Left forelimb (tissue), 1 donor: Measurements from ENCODE around the gene SCN7A.
A peak's percentile ranks its signal among the peaks of the same experiment; 100 is the strongest.
"Not testable (repeated sequence)": the region's sequence is repeated elsewhere in the genome, so short reads cannot be mapped to it uniquely, and the experiment has no call there.

ENCODE experiments used
- DNase-seq: peaks from one replicate; pipeline ENCODE4 v3.0.0-alpha.2; 2018; ENCODE audit warnings: low spot score

The SCN7A gene

DNA sequence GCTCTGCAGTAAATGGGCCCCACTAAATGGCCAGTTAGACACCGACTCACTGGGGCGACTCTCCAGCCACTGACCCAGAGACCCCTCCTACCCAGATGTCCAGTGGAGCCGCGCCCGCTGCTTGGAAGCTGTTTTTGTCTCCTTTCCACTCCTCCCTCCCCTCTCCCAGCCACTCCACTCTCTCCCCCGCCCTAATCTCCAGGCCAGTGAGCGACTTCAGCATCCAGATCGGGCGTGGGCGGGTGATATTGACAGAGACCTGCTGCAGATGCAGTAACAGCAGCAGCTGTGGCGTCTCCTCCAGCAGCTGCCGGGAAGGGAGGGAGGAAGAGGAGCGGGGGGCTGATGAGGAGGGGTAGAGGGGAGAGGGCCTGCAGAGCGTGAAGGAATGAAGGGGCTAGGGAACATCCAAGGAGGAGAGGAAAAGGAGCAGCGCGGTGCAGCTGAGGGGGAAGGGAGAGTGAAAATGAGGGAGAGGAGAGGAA lies at the start of gene SCN7A:
TSS of gene SCN7A (minus strand) at position 110 of the 485 bp plus-strand sequence. CDS start 16,553 bp downstream, outside the sequence.
- DNase-seq: peak; percentile 88

DNA sequence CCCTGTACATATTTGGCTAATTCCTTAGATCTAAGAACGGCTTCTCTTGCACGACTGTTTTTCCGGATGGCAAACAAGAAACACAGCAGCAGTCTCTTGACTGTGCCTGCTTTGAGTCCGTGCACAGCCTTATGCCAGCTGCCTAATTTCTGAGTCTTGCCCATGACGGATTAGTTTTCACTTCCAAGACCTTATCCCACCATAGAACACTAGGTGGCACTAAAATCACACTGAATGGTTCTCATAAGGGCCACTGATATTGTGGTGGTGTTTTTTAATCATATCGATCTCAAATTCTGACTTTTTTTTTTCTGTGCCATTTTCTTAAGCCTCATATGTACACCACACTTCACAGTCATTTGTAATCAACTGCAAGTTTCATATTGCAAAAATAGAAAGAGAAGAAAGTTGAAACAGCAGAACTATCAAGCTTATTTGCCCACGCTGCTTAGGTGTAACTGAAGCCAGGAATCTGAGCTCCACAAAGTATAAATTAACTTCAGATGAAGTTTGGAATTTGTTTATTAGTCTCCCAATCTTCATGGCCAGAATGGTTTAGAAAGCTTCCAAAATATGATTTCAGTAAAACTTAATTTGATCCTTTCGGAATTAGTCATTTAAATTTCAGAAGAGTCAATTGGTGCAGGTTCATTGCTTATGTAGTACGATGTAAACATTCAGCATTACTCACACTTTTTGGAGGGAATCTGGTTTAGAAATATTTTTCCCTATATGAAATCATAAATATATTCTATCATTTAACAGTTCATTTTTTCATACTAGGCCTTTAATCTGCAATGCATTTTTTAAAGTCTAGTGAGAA lies 45.5 kb upstream of the SCN7A start:
- DNase-seq: no peak

DNA sequence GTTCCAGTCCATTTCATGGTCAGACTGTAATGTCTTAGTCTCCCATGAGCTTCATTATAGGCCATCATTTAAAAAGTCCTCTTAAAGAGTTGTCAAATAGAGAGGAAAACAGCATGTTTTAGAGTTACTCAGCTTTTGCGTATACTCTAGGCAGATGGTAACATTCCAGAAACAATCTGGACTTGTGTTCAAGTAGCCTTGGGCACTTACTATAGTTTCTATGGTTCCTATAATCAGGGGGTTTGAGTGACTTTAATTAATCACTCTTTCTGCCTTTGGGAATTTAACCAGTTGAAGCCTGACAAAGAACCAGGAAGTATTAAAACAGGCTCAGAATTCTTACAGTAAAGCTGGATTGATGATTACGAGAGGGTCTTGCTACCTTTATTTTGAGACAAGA lies 42.1 kb upstream of the SCN7A start:
- no peak for DNase-seq

DNA sequence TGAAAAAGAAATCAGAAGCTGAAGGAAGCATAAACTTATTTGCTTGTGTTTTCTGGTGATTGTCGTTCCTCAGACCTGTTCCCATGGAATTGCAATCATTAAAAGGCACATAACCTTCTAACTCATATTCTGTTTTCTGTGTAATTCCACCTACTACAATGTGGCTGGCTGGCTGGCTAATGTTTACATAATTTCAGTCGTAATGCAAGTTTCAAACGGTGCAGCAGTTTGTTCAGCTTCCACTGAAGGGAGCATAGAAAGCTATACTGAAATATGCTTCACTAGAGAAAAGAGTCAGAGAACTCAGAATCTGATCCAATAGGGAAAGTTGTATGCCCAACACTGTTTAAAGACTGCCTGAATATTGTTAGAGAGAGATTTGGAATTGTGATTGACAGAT lies 27.1 kb upstream of the SCN7A start:
- DNase-seq: no peak

DNA sequence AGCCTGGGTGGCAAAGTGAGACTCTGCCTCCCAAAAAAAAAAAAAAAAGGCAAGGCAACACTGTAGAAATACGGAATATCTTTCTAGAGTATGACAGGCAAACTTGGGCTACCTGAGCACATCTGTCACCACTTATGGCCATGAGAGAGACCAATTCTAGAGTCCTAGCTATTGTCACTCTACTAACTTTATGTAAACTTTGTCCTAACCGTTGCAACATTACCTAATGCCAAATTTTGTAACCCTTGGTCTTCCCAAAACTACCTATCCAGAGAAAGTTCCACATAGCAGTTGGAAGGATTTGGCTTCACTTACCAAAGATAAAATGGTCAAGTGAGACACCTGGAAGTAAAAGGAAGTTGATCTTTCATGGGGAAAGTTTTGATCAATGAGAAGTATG lies 26.6 kb upstream of the SCN7A start:
- DNase-seq: no peak

DNA sequence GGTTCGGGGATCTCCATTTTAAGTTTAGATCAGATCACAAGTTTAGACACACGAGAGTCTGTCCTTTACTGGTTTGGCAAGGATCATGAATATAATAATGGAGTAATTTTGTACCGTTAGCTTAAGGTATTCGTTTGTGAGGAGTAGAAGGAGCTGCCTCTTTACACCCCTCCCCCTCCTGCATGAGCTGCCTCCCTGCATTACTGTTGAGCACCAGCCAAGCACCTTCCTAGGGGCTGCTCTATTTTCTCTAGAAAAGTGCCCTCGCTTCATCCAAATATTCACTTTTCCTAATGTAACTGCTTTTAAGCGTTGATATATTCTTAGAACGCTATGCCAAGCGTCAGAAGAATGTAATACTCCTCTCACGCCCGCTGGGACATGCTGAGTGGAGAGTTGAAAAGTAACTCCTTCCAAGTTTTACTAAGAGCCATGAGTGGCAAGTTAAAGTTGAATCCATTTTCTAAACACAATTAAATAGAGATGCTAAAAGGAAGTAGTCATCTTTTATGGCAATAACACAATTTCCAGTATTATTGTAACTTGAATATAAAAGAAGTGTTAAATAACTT lies 25.4 kb upstream of the SCN7A start:
- no peak for DNase-seq

DNA sequence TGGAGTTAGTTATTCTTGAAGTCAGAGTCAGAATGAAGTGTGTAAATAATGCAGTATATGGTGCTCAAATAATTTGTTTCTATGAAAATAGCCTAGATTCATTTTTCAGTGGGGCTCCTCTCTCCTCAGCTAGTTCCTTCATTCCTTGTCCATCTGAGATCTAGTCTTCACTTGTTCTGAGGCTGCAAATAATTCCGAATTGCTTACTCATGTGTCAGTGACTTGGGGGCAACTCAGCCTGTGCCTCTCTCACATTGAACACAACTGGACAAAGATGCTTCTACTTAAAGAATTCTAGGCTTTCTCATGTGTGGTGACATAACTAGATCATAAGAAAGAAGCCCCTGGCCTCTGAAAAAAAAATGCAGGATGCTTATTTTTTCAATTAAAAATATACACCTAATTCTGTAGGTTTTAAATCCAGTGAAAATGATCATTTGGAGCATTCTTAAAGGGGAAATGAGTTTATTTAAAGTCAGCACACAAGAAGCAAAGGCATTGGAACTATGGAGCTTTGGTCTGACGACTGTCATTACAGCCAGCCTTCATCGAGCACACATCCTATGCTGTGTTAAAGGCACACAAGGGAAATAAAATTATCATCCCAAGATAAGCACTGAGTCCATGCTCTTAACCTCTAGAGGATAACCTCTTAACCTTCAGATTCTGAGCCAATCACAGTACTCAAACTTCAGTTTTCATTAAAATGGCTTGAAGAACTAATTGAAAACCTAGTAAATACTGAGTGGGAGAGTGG lies 24.8 kb upstream of the SCN7A start:
- DNase-seq: no peak

DNA sequence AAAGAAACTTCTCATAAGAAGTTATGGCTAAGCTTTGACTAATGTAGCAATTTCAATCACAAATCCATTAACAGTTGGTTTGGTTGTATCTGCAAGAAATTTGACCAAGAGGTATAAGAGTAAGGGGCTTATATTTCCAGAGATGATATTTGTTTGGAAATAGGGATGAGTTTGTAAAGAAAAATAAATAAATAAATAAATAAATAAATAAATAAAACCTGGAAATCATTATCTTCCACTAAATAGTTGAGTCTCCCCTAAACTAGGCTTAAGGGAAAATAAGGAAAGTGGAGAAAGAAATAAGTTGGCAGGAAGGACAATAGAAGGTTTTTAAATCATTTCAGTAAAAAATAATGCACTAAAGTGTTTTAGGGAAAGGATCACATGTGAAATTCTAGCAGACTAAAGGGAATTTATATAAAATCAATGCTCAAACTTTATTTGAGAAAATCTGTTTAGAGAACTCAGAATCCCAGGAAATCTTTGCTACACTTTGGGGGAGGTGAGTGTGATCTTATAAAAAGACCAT lies 23.5 kb upstream of the SCN7A start:
- DNase-seq: no peak

DNA sequence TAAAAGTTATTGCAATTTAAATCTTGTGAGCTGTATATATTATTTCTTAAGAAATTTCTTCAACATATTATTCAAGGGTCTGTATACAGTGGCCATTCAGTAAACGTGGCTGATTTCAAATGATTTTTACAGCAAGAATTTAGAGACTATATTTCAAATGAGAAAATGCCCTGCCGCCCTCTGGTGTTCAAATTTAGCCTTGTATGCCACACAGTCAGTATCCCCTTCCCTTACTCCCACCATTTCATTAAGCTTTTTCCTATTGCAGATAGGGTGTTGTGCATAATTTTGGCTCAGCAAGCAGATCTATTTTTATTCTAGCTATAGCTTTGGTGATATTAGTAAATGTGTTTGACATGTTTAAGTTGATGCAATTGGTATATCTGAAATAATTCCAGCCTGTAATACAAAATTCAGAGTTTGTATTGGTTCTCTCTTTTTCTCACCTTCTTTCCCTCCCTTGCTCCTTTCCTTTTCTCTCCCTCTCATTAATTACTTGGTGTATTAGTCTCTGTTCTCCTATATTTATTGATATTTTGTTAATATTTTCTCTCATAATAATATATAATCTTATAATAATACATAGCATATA lies 22.8 kb upstream of the SCN7A start:
- no peak for DNase-seq

DNA sequence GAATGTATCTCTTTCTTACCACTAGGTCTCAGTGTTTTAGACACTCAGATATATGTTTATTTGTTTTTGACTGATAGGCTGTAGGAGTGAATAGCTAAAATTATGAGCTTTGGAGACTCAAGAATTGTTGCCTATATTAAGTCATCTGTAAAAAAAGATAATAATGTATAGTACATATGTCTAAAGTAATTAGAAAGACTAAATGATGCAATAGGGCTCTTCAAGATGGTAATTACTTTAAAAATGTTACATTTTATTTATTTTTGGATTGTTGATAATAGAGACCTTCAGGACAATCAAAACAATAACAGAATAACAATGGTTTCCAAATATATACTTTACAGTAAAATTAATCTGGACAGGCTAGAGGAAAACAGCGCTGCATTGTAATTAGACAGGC lies 19.9 kb upstream of the SCN7A start:
- DNase-seq: no peak

DNA sequence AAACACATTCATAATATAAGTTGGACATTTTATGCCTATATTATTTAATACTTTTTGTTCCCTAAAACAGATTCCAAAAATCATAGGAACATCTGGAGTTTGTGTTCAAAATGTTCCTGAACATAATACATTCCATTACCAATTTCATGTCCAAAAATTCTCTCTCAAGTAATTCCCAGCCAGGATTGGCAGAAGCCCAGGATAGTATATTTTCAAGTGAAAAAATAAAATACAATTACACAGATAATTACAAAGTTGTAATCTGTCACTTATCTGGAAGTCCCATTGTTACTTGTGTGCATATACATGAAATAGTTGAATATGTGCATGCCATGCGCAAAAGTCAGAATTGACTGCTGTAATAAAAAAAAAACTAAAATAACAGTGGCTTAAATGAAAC lies 5.2 kb upstream of the SCN7A start:
- no peak for DNase-seq

DNA sequence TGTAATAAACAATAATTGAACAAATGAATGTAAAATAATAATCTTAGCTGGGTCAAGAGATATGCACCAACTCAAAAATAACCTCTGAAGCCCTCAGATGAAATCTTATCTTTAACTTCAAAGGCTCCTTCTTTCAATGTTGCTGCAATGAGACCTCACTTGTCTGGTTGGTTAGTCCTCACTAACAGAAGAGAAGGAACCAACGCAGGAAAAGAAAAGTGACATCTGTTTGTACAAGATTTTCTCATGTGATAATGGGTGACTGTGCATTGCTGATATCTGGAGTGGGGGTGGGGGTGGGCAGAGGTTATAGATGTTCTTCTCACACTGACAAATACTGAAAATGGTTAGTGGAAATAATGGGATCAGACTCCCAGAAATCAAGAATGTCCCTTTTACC lies 2.6 kb downstream of the SCN7A start:
- no peak for DNase-seq

DNA sequence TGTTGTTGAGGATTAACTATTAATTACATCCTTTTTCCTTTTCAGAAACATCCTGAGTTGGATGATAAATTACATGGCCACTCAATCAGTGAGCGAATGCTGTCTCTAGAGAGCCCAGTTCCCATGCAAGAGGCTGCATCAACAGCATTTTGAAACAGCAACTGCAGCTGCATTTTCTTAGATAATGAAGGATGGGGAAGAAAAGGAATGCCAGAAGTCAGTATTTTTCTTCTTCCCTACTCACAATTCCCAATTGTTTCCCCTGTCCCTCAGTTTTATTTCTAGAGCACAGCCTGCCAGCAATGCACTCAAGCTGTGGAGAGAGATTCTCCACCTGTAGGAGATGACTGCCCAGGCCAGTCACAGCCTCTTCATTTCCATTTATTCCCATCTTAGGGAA lies 6.9 kb downstream of the SCN7A start:
- no peak for DNase-seq

DNA sequence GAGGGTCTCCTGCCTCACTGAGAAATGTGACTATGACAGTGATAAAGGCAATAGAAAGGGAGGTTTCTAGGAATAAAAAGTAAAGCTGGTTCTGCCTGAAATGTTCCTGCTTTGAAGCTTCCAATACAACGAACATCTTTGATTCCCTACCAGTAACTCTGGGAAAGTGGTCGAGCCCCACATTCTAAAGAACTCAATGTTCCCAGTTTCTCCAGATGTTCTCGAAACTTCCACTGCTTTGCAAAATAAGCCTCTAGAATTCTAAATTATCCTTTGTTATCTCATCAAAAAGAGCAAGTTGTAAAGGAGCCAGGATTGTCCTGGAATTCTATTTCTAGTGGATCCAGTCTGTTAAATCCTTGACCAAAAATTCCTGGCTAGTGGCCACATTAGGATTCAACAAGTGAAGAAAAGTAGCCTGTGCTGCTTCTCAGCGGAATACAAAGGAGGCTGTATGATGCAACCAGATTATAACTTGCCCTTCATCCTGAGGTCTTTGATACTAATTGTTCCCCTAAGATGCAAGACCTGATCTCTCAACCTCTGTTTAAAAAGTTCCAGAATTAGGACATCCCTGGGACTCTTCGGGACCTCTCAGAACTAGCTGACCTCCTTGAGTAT lies 8.4 kb downstream of the SCN7A start:
- no peak for DNase-seq

DNA sequence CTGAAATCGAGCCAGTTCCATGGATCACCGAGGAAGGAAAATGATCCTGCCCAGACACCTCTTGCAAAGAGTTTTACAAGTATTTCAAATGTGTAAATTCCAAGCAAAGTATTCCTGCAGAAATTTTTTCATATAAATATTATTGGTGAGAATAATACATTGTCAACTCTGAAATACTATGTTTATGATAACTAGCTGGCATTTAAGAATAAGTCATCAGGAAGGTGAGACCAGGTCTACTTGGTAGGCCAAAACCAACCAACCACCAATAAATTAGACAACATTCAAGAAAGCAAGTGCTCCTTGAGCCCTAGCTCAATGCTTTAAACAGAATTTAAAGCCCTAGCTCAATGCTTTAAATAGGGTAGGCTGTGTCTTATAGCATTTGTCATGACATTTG lies 21.7 kb downstream of the SCN7A start:
- DNase-seq: no peak

DNA sequence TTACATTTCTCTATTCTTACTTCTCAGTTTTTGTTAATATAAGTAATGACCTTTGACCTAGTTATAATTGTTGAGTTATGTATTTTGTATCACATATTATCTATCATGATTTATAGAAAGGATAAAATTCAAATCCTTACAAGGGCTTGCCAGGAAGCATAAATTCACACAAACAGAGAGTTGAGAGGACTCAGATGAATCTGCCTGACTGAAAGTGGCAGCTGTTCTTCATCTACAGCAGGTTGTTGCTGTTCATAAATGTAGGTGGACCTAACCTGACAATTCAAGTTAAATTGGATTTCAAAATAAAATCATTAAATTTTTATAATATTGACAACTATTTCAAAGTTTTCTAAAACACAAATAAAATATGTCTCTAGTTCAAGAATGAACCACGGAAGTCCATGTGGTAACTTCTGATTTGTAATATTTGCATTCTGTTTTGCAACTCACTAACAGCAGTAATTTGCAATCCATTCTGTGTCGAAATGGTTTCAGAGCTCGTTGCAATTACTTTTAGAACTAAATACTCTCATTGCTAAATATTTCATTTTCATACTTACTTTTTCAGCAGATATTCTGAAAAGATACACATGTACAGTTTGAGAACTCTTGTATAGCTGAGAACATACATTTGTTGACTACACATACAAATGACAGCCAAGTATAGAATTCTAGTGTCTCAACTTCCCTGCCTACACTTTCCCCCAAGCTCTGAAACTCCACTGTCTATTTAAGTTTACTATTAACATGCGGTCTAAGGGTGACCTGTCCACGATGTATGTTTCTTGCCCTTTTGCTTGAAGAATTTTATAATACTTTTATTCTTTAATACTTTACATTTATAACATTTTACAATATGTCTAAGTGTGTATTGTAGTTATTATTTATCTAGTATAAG lies 25.7 kb downstream of the SCN7A start:
- no peak for DNase-seq

DNA sequence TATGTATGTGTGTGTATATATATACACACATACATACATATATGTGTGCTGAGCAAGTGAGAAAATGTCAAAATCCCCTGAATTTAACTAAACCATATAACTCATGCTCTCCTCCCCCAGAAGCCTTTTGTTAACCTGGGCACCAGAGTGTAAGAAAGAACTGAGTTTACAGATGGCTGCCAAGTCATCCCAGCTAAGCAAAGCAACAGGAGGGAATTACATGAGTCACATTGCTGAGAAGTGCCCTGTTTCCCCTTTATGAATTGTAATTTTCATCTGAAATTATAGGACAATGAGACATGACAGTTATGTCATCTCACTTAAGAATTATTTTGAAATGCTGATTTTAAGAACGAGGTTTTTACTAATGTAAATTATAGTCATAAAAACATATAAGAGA lies 29.9 kb downstream of the SCN7A start:
- DNase-seq: no peak

DNA sequence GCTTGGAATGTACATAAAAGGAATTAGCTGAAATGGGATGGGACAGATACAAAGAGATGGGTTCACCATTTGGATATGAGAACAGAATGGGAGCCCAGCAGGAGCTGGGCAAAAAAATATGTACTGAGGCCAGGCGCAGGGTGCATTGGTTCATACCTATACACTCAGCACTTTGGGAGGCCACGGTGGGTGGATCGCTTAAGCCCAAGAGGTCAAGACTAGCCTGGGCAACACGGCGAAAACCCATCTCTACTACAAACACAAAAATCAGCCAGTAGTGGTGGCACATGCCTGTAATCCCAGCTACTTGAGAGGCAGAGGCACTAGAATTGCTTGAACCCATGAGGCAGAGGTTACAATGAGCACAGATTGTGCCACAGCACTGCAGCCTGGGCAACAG lies 30.4 kb downstream of the SCN7A start:
- no peak for DNase-seq

DNA sequence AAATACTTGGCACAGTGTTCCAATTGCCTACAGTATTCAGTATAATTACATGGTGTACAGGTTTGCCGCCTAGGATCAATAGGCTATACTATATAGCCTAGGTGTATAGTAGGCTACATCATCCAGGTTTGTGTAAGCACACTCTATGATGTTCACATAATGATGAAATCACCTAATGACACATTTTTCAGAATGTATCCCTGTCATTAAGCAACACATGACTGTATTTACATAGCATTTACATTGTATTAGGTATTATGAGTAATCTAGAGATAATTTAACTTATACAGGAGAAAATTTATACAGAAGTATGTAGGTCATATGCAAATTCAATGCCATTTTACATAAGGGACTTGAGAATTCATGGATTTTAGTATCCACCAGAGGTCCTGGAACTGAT lies 35.4 kb downstream of the SCN7A start:
- no peak for DNase-seq

DNA sequence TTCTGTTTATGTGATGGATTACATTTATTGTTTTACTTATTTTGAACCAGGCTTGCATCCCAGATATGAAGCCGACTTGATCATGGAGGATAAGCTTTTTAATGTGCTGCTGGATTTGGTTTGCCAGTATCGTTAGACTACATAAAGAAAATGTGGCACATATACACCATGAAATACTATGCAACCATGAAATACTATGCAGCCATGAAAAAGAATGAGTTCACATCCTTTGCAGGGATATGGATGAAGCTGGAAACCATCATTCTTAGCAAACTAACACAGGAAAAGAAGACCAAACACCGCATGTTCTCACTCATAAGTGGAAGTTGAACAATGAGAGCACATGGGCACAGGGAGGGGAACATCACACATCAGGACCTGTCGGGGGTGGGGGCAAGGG lies 38.2 kb downstream of the SCN7A start:
- DNase-seq: not testable (repeated sequence)
